K562 (cell line): ENCODE data around the gene FIGNL1. TPM values are rescaled to one million over a fixed set of nuclear protein-coding genes. Genes with fewer than 3 reads are reported as not detected.

Experiments
- E2F3 ChIP-seq: fragments of 250-450 bp; sonication (Bioruptor Pico); IDR thresholded peaks from 2 replicates; pipeline ENCODE4 v1.4.0; 2020; ENCODE audit warnings: mild to moderate bottlenecking
- HMBOX1 ChIP-seq: sonication (generic); IDR thresholded peaks from 2 replicates; pipeline ENCODE4 v1.6.1; 2016
- HMG20B ChIP-seq: fragments of 250-450 bp; sonication (Bioruptor Pico); IDR thresholded peaks from 2 replicates; pipeline ENCODE4 v1.5.0; 2021; ENCODE audit warnings: mild to moderate bottlenecking
- ILK ChIP-seq: fragments of 450-650 bp; IDR thresholded peaks from 2 replicates; pipeline ENCODE4 v1.6.1; 2016; ENCODE audit warnings: missing genetic modification characterization, low read depth, mild to moderate bottlenecking, missing compliant biosample characterization, moderate library complexity, borderline replicate concordance
- IRF1 ChIP-seq: sonication (generic); formaldehyde crosslinking; IDR thresholded peaks from 2 replicates; pipeline ENCODE4 v1.8.0; 2022; ENCODE audit warnings: missing genetic modification reagents, mild to moderate bottlenecking, borderline replicate concordance
- KHSRP ChIP-seq: fragments of 450-650 bp; IDR thresholded peaks from 2 replicates; pipeline ENCODE4 v1.6.1; 2017
- MCM3 ChIP-seq: fragments of 450-650 bp; IDR thresholded peaks from 2 replicates; pipeline ENCODE4 v1.6.1; 2016
- MGA ChIP-seq: fragments of 450-650 bp; IDR thresholded peaks from 2 replicates; pipeline ENCODE4 v1.6.1; 2016; ENCODE audit warnings: mild to moderate bottlenecking, moderate library complexity
- NR2F6 ChIP-seq: fragments of 450-650 bp; formaldehyde crosslinking; IDR thresholded peaks from 2 replicates; pipeline ENCODE4 v1.4.0; 2020; ENCODE audit warnings: mild to moderate bottlenecking
- POLR2AphosphoS5 ChIP-seq: IDR thresholded peaks from 2 replicates; pipeline ENCODE4 v1.6.1; 2011; ENCODE audit warnings: mild to moderate bottlenecking, low read depth, low read length, moderate library complexity; ENCODE audit not compliant: control insufficient read depth, insufficient read depth
- RAD51 ChIP-seq: fragments of 450-650 bp; IDR thresholded peaks from 2 replicates; pipeline ENCODE4 v1.7.1; 2016; ENCODE audit warnings: low read depth, mild to moderate bottlenecking, borderline replicate concordance
- ZNF175 ChIP-seq: fragments of 200-800 bp; sonication (Bioruptor generic); IDR thresholded peaks from 2 replicates; pipeline ENCODE4 v1.6.1; 2016; ENCODE audit warnings: low read depth, mild to moderate bottlenecking, missing genetic modification characterization, missing compliant biosample characterization
- ZNF23 ChIP-seq: fragments of 250-450 bp; sonication (Bioruptor Pico); IDR thresholded peaks from 2 replicates; pipeline ENCODE4 v1.4.0; 2020; ENCODE audit warnings: mild to moderate bottlenecking
- ZNF354B ChIP-seq: fragments of 250-450 bp; sonication (Bioruptor Pico); IDR thresholded peaks from 2 replicates; pipeline ENCODE4 v1.4.0; 2020
- polyA plus RNA-seq, 8 experiments: library from polyadenylated mRNA; depleted of rRNA in 4 of 8; stranded (reverse) in 5 of 8; unstranded in 3 of 8; fragments of >200 nt; fragmentation: Nextera tagmentation in 2 of 8; fragmentation: Illumina TruSeq in 1 of 8; extraction: Ambion mirVana in 2 of 8; extraction: Trizol in 1 of 8; gene quantifications; 2 replicates each; pipeline versions ENCODE4 v1.2.1 to v1.2.3, GENCODE V29; 2011 to 2014; ENCODE audit warnings: inconsistent platforms in 1 of 8, missing spikeins in 1 of 8
- total RNA-seq, 7 experiments: library from RNA; depleted of rRNA in 6 of 7; stranded (reverse); fragments of >200 nt in 6 of 7; fragmentation: Illumina TruSeq in 2 of 7; extraction: Trizol in 2 of 7; gene quantifications; 2 replicates each; pipeline versions ENCODE4 v1.2.1 to v1.2.3, GENCODE V29; 2011 to 2021; ENCODE audit warnings: low replicate concordance in 1 of 7

The FIGNL1 gene
- total and polyA plus RNA-seq, 9 of the 15 experiments (the other 6 are each of a cell fraction or from before 2014, with no cell fraction given) = 15.5 to 48.3 (median 27.6) TPM

GRCh38 chr7:50449881-50450589 lies at the start of gene FIGNL1 (continued):
- peak; percentile 87 for TF ChIP-seq MGA
- TF ChIP-seq HMBOX1 = no peak
- no peak for TF ChIP-seq MCM3
- no peak for TF ChIP-seq ZNF23 (CRISPR knock-in tag)
- TF ChIP-seq RAD51 = no peak
- TF ChIP-seq E2F3 (CRISPR knock-in tag) = peak; percentile 86
- TF ChIP-seq HMG20B (CRISPR knock-in tag) = no peak
- TF ChIP-seq IRF1 = no peak
- TF ChIP-seq POLR2AphosphoS5 = peak; percentile 69; the same call in 1 of the 2 replicates
- no peak for TF ChIP-seq KHSRP
- TF ChIP-seq ZNF175 (CRISPR knock-in tag) = no peak
- no peak for TF ChIP-seq ILK (tag)
- no peak for TF ChIP-seq NR2F6
- TF ChIP-seq ZNF354B (CRISPR knock-in tag) = no peak
